Stimulated activated CD4-positive, alpha-beta T cell treated with anti-CD3 and anti-CD28 coated beads, Interleukin-12 subunit alpha, Interleukin-12 subunit beta, amount 100 ng/mL, for 4 hours (primary cell): ENCODE results near the gene ATP8A2.

Source experiments
- DNase-seq: peaks from one replicate; pipeline ENCODE4 v3.0.0-alpha.2; 2020

ATP8A2 gene

GRCh38 chr13:25901460-25902376 lies 529.9 kb downstream of the ATP8A2 start:
- no peak for DNase-seq

GRCh38 chr13:25902455-25902854 lies 530.7 kb downstream of the ATP8A2 start:
- DNase-seq = no peak

- DNase-seq = no peak
Measured at GRCh38 chr13:25902891-25903341, 531.1 kb downstream of the ATP8A2 start.

GRCh38 chr13:25904830-25905229 lies 533.1 kb downstream of the ATP8A2 start:
- no peak for DNase-seq

- DNase-seq = no peak
Measured at GRCh38 chr13:25905611-25906010, 533.8 kb downstream of the ATP8A2 start.

GRCh38 chr13:25906191-25906661 lies 534.5 kb downstream of the ATP8A2 start:
- no peak for DNase-seq

GRCh38 chr13:25908366-25908765 lies 536.6 kb downstream of the ATP8A2 start:
- no peak for DNase-seq

- DNase-seq = no peak
Measured at GRCh38 chr13:25910243-25910642, 538.5 kb downstream of the ATP8A2 start.

- no peak for DNase-seq
Measured at GRCh38 chr13:25910991-25911419, 539.2 kb downstream of the ATP8A2 start.

GRCh38 chr13:25912961-25913360 lies 541.2 kb downstream of the ATP8A2 start:
- no peak for DNase-seq

GRCh38 chr13:25915840-25916518 lies 544.2 kb downstream of the ATP8A2 start:
- DNase-seq = no peak

GRCh38 chr13:25920277-25920676 lies 548.5 kb downstream of the ATP8A2 start:
- no peak for DNase-seq

- no peak for DNase-seq
Measured at GRCh38 chr13:25920931-25921330, 549.2 kb downstream of the ATP8A2 start.

- DNase-seq = no peak
Measured at GRCh38 chr13:25922376-25922775, 550.6 kb downstream of the ATP8A2 start.

GRCh38 chr13:25923217-25924085 lies 551.7 kb downstream of the ATP8A2 start:
- DNase-seq = no peak

- no peak for DNase-seq
Measured at GRCh38 chr13:25927363-25927762, 555.6 kb downstream of the ATP8A2 start.

GRCh38 chr13:25927932-25928331 lies 556.2 kb downstream of the ATP8A2 start:
- DNase-seq = no peak

GRCh38 chr13:25928941-25929505 lies 557.2 kb downstream of the ATP8A2 start:
- no peak for DNase-seq

- no peak for DNase-seq
Measured at GRCh38 chr13:25929816-25930215, 558.0 kb downstream of the ATP8A2 start.

GRCh38 chr13:25930653-25931052 lies 558.9 kb downstream of the ATP8A2 start:
- DNase-seq = no peak

- no peak for DNase-seq
Measured at GRCh38 chr13:25932365-25932764, 560.6 kb downstream of the ATP8A2 start.

- DNase-seq = no peak
Measured at GRCh38 chr13:25933520-25933919, 561.7 kb downstream of the ATP8A2 start.

GRCh38 chr13:25934127-25934526 lies 562.4 kb downstream of the ATP8A2 start:
- DNase-seq = no peak
